HCT116 (cell line): ENCODE measurements around the gene SARS2. TPM values are rescaled to one million over a fixed set of nuclear protein-coding genes. Genes with fewer than 3 reads are reported as not detected.

Source experiments
- ATAC-seq: fragments of 200-7000 bp; cut with Tn5 transposase; 2 replicates; pipeline ENCODE4 v1.9.1; 2020; ENCODE audit warnings: mild to moderate bottlenecking, moderate library complexity
- BruUV-seq: library from RNA; stranded (reverse); fragments of 400-500 nt; replicated peaks from 2 replicates; lab custom pipeline; 2021; lab: Mats Ljungman, UMichigan
- CTCF ChIA-PET: fragments of 300-600 bp; sonication (Branson Sonifier 250); formaldehyde crosslinking; loops from one replicate; lab custom pipeline; 2021; ENCODE audit warnings: antibody characterized with exemption; lab: Charles Lee
- POLR2A ChIA-PET: fragments of 300-600, 350-600 bp; sonication (Branson Sonifier 250); formaldehyde crosslinking; loops from one replicate; lab custom pipeline; 2021; ENCODE audit warnings: antibody characterized with exemption; lab: Charles Lee
- RAD21 ChIA-PET, 2 experiments: fragments of 300-600 bp; sonication (Branson Sonifier 250); formaldehyde crosslinking; loops; one replicate each; lab custom pipeline; 2023; ENCODE audit warnings: low total read pairs in 2 of 2; ENCODE audit not compliant: uncharacterized antibody in 2 of 2, unreplicated experiment in 2 of 2, low non-redundant PET in 1 of 2; lab: Charles Lee
- DNase-seq: peaks from one replicate; pipeline ENCODE4 v3.0.0-alpha.2; 2010; ENCODE audit warnings: low read depth, low spot score
- H2AFZ ChIP-seq: fragments of 200-600 bp; shearing (Covaris generic), sonication (generic); 2 replicates; pipeline ENCODE4 v1.6.1; 2017; ENCODE audit warnings: low read depth, mixed run types, mixed read lengths, antibody characterized with exemption, low read length; ENCODE audit not compliant: poor library complexity, severe bottlenecking
- H3K27ac ChIP-seq: 2 replicates; pipeline ENCODE4 v1.5.1; 2012; ENCODE audit warnings: low read depth, low read length
- H3K27me3 ChIP-seq: fragments of 200-600 bp; sonication (generic); 2 replicates; pipeline ENCODE4 v1.6.1; 2016; ENCODE audit warnings: mixed run types, low read length, mixed read lengths; ENCODE audit not compliant: insufficient read depth
- H3K36me3 ChIP-seq, 2 experiments: fragments of 200-500 bp in 1 of 2; fragments of 200-600 bp in 1 of 2; sonication (Bioruptor generic) in 1 of 2; sonication (generic) in 1 of 2; 2 replicates each; pipeline versions ENCODE4 v1.5.1 to v1.6.1; 2014 to 2016; ENCODE audit warnings: low read length in 2 of 2, inconsistent platforms in 1 of 2, mixed read lengths in 1 of 2, mixed run types in 1 of 2; ENCODE audit not compliant: insufficient read depth in 2 of 2, control insufficient read depth in 1 of 2
- H3K4me1 ChIP-seq, 2 experiments: fragments of 200-600 bp in 1 of 2; sonication (generic) in 1 of 2; 2 replicates each; pipeline versions ENCODE4 v1.5.1 to v1.6.1; 2012 to 2017; ENCODE audit warnings: low read length in 2 of 2, inconsistent platforms in 1 of 2, mild to moderate bottlenecking in 1 of 2, mixed read lengths in 1 of 2, mixed run types in 1 of 2, moderate library complexity in 1 of 2; ENCODE audit not compliant: insufficient read depth in 2 of 2, control insufficient read depth in 1 of 2
- H3K4me2 ChIP-seq: fragments of 200-600 bp; sonication (generic); 2 replicates; pipeline ENCODE4 v1.6.1; 2017; ENCODE audit warnings: mixed run types, low read length, mixed read lengths
- H3K4me3 ChIP-seq, 2 experiments: fragments of 200-600 bp in 1 of 2; sonication (generic) in 1 of 2; replicated peaks in 1 of 2; 2 replicates each; pipeline ENCODE4 v1.5.1; 2011 to 2016; ENCODE audit warnings: low read length in 2 of 2, control low read depth in 1 of 2, low read depth in 1 of 2, mild to moderate bottlenecking in 1 of 2, mixed read lengths in 1 of 2, mixed run types in 1 of 2
- H3K79me2 ChIP-seq: fragments of 200-600 bp; sonication (generic); 2 replicates; pipeline ENCODE4 v1.6.1; 2017; ENCODE audit warnings: mild to moderate bottlenecking, mixed run types, low read length, moderate library complexity, mixed read lengths; ENCODE audit not compliant: insufficient read depth
- H3K9ac ChIP-seq: fragments of 200-600 bp; sonication (generic); 2 replicates; pipeline ENCODE4 v1.6.1; 2016; ENCODE audit warnings: low read length, mixed read lengths
- H3K9me2 ChIP-seq: fragments of 200-600 bp; sonication (generic), shearing (Covaris generic); 2 replicates; pipeline ENCODE4 v1.6.1; 2017; ENCODE audit warnings: mixed run types, mild to moderate bottlenecking, moderate library complexity; ENCODE audit not compliant: insufficient read depth
- H3K9me3 ChIP-seq, 2 experiments: fragments of 200-500 bp in 1 of 2; fragments of 200-600 bp in 1 of 2; sonication (Bioruptor generic) in 1 of 2; sonication (generic) in 1 of 2; 2 replicates each; pipeline ENCODE4 v1.6.1; 2014 to 2017; ENCODE audit warnings: low read length in 2 of 2, mixed read lengths in 2 of 2, inconsistent platforms in 1 of 2, low read depth in 1 of 2, mild to moderate bottlenecking in 1 of 2, mixed run types in 1 of 2, moderate library complexity in 1 of 2; ENCODE audit not compliant: control insufficient read depth in 1 of 2, insufficient read depth in 1 of 2
- H4K20me1 ChIP-seq: fragments of 200-600 bp; sonication (generic), shearing (Covaris generic); 2 replicates; pipeline ENCODE4 v1.6.1; 2017; ENCODE audit warnings: mixed run types, mild to moderate bottlenecking, moderate library complexity; ENCODE audit not compliant: insufficient read depth
- CEBPB ChIP-seq: IDR thresholded peaks from 2 replicates; pipeline ENCODE4 v1.6.1; 2012; ENCODE audit warnings: low read depth
- EZH2phosphoT487 ChIP-seq: fragments of 200-600 bp; IDR thresholded peaks from 2 replicates; pipeline ENCODE4 v1.6.1; 2018; ENCODE audit warnings: antibody characterized with exemption, borderline replicate concordance
- RAD21 ChIP-seq: IDR thresholded peaks from 2 replicates; pipeline ENCODE4 v1.6.1; 2012; ENCODE audit warnings: low read depth, mild to moderate bottlenecking
- SP1 ChIP-seq: IDR thresholded peaks from 2 replicates; pipeline ENCODE4 v1.6.1; 2012; ENCODE audit warnings: low read depth
- SRF ChIP-seq: IDR thresholded peaks from 2 replicates; pipeline ENCODE4 v1.6.1; 2012; ENCODE audit warnings: low read depth
- intact Hi-C: fragments of 100-400 bp; cut with micrococcal nuclease; formaldehyde crosslinking; loops from 2 replicates; pipeline ENCODE4 v1.10.0; 2022
- total RNA-seq: library from RNA; stranded (reverse); gene quantifications from one replicate; pipeline ENCODE4 v1.2.1, GENCODE V29; 2021; ENCODE audit not compliant: unreplicated experiment
- TF ChIP-seq, protein P1 (sequence below), 3 experiments: fragments of 200-600 bp in 1 of 3; sonication (generic) in 1 of 3; IDR thresholded peaks in 2 of 3; conservative IDR thresholded peaks in 1 of 3; 2 replicates each; pipeline ENCODE4 v1.5.1; 2012 to 2017; ENCODE audit warnings: low read depth in 2 of 3, low read length in 2 of 3, antibody characterized with exemption in 1 of 3, borderline replicate concordance in 1 of 3, control low read depth in 1 of 3, mild to moderate bottlenecking in 1 of 3, mixed read lengths in 1 of 3, mixed run types in 1 of 3, moderate library complexity in 1 of 3; ENCODE audit not compliant: insufficient read depth in 1 of 3

The SARS2 gene
- total RNA-seq, 1 experiment from 2014 or later = 58.2 TPM

DNA sequence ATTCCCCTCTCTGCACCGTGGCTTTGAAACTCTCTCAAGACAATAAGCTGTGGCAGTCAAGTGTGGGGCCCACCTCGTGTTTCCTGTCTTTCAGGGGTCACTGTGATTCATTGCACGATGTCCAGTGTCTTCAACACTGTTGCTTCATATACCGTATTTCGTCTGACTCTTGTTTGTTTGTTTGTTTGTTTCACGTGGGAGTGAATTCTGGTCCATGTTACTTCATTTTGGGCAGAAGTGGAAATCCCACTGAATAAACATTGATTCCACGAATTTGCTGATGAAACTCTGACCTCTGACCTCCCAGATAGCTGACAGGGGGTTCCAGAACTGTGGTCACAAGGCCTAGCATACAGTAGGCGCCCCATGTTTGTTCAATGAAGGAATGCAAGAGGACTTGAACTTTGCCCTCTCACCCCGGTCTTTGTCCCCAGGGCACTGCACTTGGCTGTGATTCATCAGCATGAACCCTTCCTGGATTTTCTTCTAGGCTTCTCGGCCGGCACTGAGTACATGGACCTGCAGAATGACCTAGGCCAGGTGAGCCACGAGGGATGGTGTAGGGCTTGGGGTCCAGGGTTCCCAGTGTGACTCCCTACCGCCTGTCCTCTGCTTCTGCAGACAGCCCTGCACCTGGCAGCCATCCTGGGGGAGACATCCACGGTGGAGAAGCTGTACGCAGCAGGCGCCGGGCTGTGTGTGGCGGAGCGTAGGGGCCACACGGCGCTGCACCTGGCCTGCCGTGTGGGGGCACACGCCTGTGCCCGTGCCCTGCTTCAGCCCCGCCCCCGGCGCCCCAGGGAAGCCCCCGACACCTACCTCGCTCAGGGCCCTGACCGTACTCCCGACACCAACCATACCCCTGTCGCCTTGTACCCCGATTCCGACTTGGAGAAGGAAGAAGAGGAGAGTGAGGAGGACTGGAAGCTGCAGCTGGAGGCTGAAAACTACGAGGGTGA lies 25.7 kb downstream of the SARS2 start:
- BruUV-seq = no TSS peak
- Histone ChIP-seq H3K9ac (no peak overlapping the region), H4K20me1 (no peaks in the 10 kb centered on the region), H2AFZ (no peak overlapping the region), H3K9me2 (no peaks in the 10 kb centered on the region), H3K4me2 (no peak overlapping the region), H3K36me3 (peaks cover 0 to 16% of the 10 kb centered on the region in 2 experiments; a peak in 1 of 4 replicates), H3K9me3 (peaks cover 0 to 5% of the 10 kb centered on the region in 2 experiments; a peak in 1 of 4 replicates), H3K4me1 (peaks cover 0 to 8% of the 10 kb centered on the region in 2 experiments; a peak in 1 of 4 replicates), H3K27ac (no peak overlapping the region), H3K79me2 (peaks cover 20% of the 10 kb centered on the region), H3K27me3 (no peaks in the 10 kb centered on the region), H3K4me3 (no peak overlapping the region)
- ChIA-PET CTCF (interaction anchor here (0.9 kb wide), 1 partner anchor 26 kb away, joined by 4 read pairs; the partner anchor contains the start of genes MRPS12 and SARS2), POLR2A (no interaction called here), RAD21 (no interaction called here)
- TF ChIP-seq SP1 (no peak), EZH2phosphoT487 (no peak), SRF (no peak), CEBPB (no peak), RAD21 (no peak)
- TF ChIP-seq, protein P1, sequence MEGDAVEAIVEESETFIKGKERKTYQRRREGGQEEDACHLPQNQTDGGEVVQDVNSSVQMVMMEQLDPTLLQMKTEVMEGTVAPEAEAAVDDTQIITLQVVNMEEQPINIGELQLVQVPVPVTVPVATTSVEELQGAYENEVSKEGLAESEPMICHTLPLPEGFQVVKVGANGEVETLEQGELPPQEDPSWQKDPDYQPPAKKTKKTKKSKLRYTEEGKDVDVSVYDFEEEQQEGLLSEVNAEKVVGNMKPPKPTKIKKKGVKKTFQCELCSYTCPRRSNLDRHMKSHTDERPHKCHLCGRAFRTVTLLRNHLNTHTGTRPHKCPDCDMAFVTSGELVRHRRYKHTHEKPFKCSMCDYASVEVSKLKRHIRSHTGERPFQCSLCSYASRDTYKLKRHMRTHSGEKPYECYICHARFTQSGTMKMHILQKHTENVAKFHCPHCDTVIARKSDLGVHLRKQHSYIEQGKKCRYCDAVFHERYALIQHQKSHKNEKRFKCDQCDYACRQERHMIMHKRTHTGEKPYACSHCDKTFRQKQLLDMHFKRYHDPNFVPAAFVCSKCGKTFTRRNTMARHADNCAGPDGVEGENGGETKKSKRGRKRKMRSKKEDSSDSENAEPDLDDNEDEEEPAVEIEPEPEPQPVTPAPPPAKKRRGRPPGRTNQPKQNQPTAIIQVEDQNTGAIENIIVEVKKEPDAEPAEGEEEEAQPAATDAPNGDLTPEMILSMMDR (IDR thresholded peaks at IDR 0.05 in 2 of 3, conservative IDR thresholded peaks at IDR 0.05 in 1 of 3; ENCODE audit: borderline replicate concordance in 1 of 3, insufficient read depth in 1 of 3, low read depth in 2 of 3, low read length in 2 of 3) = no peak
- intact Hi-C loops = no loop called here
- ATAC-seq (no peak), DNase-seq (no peak)
